Neural progenitor cell (in vitro differentiated cells): Measurements from ENCODE around the gene PATZ1. TPM values are rescaled to one million over a fixed set of nuclear protein-coding genes. Genes with fewer than 3 reads are reported as not detected.
"Not testable (repeated sequence)": the region's sequence is repeated elsewhere in the genome, so short reads cannot be mapped to it uniquely, and the experiment has no call there.

Experiments
- DNase-seq: peaks from one replicate; pipeline ENCODE4 v3.0.0-alpha.2; 2016; ENCODE audit warnings: low spot score
- H2AFZ ChIP-seq: fragments of 200-600 bp; sonication (generic); replicated peaks from 2 replicates; pipeline ENCODE4 v1.6.1; 2016; ENCODE audit warnings: antibody characterized with exemption
- H3F3A ChIP-seq: fragments of 200-600 bp; sonication (generic); 2 replicates; pipeline ENCODE4 v1.6.1; 2016; ENCODE audit warnings: antibody characterized with exemption, low read depth
- H3K27ac ChIP-seq: fragments of 200-600 bp; sonication (generic); 2 replicates; pipeline ENCODE4 v1.5.1; 2016; ENCODE audit warnings: mild to moderate bottlenecking
- H3K27me3 ChIP-seq: fragments of 200-600 bp; sonication (generic); 2 replicates; pipeline ENCODE4 v1.6.1; 2016; ENCODE audit warnings: mild to moderate bottlenecking, moderate library complexity
- H3K36me3 ChIP-seq: fragments of 200-600 bp; sonication (generic); 2 replicates; pipeline ENCODE4 v1.5.1; 2016
- H3K4me1 ChIP-seq: fragments of 200-600 bp; sonication (generic); 2 replicates; pipeline ENCODE4 v1.6.1; 2016; ENCODE audit warnings: mixed run types
- H3K4me2 ChIP-seq: fragments of 200-600 bp; sonication (generic); 2 replicates; pipeline ENCODE4 v1.6.1; 2016
- H3K4me3 ChIP-seq: fragments of 200-600 bp; sonication (generic); 2 replicates; pipeline ENCODE4 v1.5.1; 2016
- H3K79me2 ChIP-seq: fragments of 200-600 bp; sonication (generic); 2 replicates; pipeline ENCODE4 v1.6.1; 2016; ENCODE audit warnings: low read depth
- H3K9ac ChIP-seq: fragments of 200-600 bp; sonication (generic); 2 replicates; pipeline ENCODE4 v1.6.1; 2016
- H3K9me3 ChIP-seq: fragments of 200-600 bp; sonication (generic); 2 replicates; pipeline ENCODE4 v1.5.1; 2016; ENCODE audit warnings: low read depth
- H4K20me1 ChIP-seq: fragments of 200-600 bp; sonication (generic); 2 replicates; pipeline ENCODE4 v1.6.1; 2016; ENCODE audit warnings: low read depth
- H3K27ac Mint-ChIP-seq: 3 replicates; pipeline ENCODE4 v1.8.0; 2021; ENCODE audit warnings: mixed read lengths
- H3K27me3 Mint-ChIP-seq: 2 replicates; pipeline ENCODE4 v1.8.0; 2022; ENCODE audit warnings: low read depth, mild to moderate bottlenecking, inconsistent platforms, moderate library complexity, mixed read lengths; ENCODE audit not compliant: insufficient read depth
- H3K36me3 Mint-ChIP-seq: 3 replicates; pipeline ENCODE4 v1.8.0; 2021; ENCODE audit warnings: mixed read lengths
- H3K4me1 Mint-ChIP-seq: 3 replicates; pipeline ENCODE4 v1.8.0; 2021; ENCODE audit warnings: mixed read lengths
- H3K4me3 Mint-ChIP-seq: 3 replicates; pipeline ENCODE4 v1.8.0; 2021; ENCODE audit warnings: mild to moderate bottlenecking, moderate library complexity, mixed read lengths
- H3K9me3 Mint-ChIP-seq: 3 replicates; pipeline ENCODE4 v1.8.0; 2020; ENCODE audit warnings: mixed read lengths
- EZH2 ChIP-seq: fragments of 200-600 bp; sonication (generic); IDR thresholded peaks from 2 replicates; pipeline ENCODE4 v1.6.1; 2017; ENCODE audit warnings: antibody characterized with exemption, mild to moderate bottlenecking, moderate library complexity
- EZH2phosphoT487 ChIP-seq: fragments of 200-600 bp; sonication (generic); IDR thresholded peaks from 2 replicates; pipeline ENCODE4 v1.6.1; 2017; ENCODE audit warnings: antibody characterized with exemption
- total RNA-seq: library from RNA; depleted of rRNA; stranded (reverse); fragments of >200 nt; gene quantifications from 2 replicates; pipeline ENCODE4 v1.2.3, GENCODE V29; 2015; ENCODE audit warnings: low replicate concordance
- TF ChIP-seq, protein P1 (sequence below): fragments of 200-600 bp; sonication (generic); IDR thresholded peaks from 2 replicates; pipeline ENCODE4 v1.5.1; 2017; ENCODE audit warnings: antibody characterized with exemption, mild to moderate bottlenecking

The PATZ1 gene
- total RNA-seq, 1 donor from 2014 or later: 28.6 TPM

DNA sequence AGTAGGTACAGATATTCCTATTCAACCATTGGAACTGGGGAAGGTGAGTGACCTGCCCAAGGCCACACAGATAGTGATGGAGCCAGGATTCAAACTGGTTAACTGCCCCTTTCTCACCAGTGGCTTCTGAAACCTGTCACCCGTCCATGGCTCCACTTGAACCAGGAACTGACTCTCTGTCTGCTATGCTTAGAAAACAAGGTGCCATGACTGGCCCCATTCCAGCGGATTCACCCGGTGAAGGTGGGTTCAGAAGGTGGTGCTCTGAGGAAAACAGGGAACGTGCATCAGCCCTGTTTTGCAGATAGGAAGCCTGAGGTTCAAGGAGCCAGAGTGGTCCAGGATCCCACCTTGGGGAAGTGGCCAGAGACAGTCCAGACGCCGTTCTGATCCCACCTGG, 2.6 kb upstream of the PATZ1 start:
- Mint-ChIP-seq H3K27ac (no peak overlapping the region), H3K4me3 (peak overlapping the region; percentile 91), H3K36me3 (no peaks in the 10 kb centered on the region), H3K4me1 (peaks cover 37% of the 10 kb centered on the region), H3K9me3 (no peaks in the 10 kb centered on the region), H3K27me3 (peaks cover 6% of the 10 kb centered on the region)
- Histone ChIP-seq H3K27me3 (no peaks in the 10 kb centered on the region), H3K36me3 (no peaks in the 10 kb centered on the region), H2AFZ (no peak overlapping the region), H3K79me2 (peaks cover 42% of the 10 kb centered on the region), H3K4me2 (no peak overlapping the region), H3K27ac (no peak overlapping the region), H3K4me3 (no peak overlapping the region), H3K4me1 (peaks cover 15% of the 10 kb centered on the region), H4K20me1 (peaks cover 10% of the 10 kb centered on the region), H3F3A (peaks cover 42% of the 10 kb centered on the region), H3K9me3 (no peaks in the 10 kb centered on the region), H3K9ac (no peak overlapping the region)
- DNase-seq: no peak
- TF ChIP-seq EZH2 (no peak), EZH2phosphoT487 (no peak)
- TF ChIP-seq, protein P1, sequence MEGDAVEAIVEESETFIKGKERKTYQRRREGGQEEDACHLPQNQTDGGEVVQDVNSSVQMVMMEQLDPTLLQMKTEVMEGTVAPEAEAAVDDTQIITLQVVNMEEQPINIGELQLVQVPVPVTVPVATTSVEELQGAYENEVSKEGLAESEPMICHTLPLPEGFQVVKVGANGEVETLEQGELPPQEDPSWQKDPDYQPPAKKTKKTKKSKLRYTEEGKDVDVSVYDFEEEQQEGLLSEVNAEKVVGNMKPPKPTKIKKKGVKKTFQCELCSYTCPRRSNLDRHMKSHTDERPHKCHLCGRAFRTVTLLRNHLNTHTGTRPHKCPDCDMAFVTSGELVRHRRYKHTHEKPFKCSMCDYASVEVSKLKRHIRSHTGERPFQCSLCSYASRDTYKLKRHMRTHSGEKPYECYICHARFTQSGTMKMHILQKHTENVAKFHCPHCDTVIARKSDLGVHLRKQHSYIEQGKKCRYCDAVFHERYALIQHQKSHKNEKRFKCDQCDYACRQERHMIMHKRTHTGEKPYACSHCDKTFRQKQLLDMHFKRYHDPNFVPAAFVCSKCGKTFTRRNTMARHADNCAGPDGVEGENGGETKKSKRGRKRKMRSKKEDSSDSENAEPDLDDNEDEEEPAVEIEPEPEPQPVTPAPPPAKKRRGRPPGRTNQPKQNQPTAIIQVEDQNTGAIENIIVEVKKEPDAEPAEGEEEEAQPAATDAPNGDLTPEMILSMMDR: no peak

DNA sequence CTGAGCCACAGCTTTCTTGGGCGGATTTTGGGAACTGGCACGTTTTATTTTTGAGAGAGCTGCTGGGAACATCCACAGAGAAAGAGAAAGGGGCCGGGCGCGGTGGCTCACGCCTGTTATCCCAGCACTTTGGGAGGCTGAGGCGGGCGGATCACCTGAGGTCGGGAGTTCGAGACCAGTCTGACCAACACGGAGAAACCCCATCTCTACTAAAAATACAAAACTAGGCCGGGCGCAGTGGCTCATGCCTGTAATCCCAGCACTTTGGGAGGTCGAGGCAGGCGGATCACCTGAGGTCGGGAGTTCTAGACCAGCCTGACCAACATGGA, 1.8 kb upstream of the PATZ1 start:
- Histone ChIP-seq H3K4me1 (peaks cover 21% of the 10 kb centered on the region), H3K79me2 (peaks cover 49% of the 10 kb centered on the region), H3F3A (peaks cover 50% of the 10 kb centered on the region), H3K4me3 (peak overlapping the region; percentile 69), H3K4me2 (peak overlapping the region; percentile 88), H4K20me1 (peaks cover 10% of the 10 kb centered on the region)
- H3K9me3 ChIP-seq, H3K9ac ChIP-seq, H3K27ac ChIP-seq, H3K27me3 Mint-ChIP-seq, H3K36me3 Mint-ChIP-seq, H2AFZ ChIP-seq, H3K27me3 ChIP-seq, H3K36me3 ChIP-seq, DNase-seq, H3K9me3 Mint-ChIP-seq: not testable (repeated sequence)
- Mint-ChIP-seq H3K4me3 (peak overlapping the region; percentile 91), H3K4me1 (peaks cover 45% of the 10 kb centered on the region), H3K27ac (peak overlapping the region; percentile 88)

DNA sequence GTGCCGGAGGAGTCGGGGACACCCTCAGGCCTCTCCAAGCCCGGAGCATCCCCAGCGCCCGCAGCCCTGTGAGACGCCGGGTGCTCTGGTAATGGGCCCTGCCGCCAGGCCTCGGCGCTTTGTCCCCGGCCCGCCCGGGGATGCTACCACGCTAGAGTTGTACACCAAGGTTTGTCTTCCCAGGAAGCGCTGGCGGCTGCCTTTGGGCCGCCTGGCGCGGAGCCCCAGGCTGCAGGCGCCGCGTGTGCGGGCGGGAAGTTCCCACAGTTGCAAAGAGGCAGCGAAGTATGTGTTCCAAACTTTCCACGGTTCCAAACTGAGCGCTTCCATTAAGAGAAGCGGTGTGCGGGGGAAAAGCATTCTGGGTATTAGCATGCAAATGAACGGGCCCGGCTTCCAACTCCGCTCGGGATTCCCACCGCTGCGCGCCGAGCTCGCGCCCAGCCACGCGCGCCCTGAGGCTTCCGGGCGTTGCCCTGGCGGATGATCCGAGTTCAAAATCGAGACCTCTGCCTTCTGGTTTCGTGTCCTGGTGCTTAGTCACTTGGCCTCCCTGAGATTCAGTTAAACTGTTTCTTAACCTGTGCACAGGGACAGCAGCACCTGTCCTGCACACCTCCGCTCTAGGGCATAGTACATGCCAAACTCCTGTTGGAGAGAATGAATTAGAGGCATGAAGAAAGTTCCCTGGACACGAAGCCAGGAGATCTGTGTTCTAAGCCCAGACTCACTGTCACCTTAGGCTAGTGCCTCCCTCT, 1.3 kb upstream of the PATZ1 start:
- Histone ChIP-seq H3K4me2 (peak overlapping the region; percentile 88), H3K4me3 (peak overlapping the region; percentile 69), H3K9me3 (no peaks in the 10 kb centered on the region), H3F3A (peaks cover 55% of the 10 kb centered on the region), H2AFZ (peak overlapping the region; percentile 17), H3K27me3 (no peaks in the 10 kb centered on the region), H3K27ac (peak overlapping the region; percentile 94), H4K20me1 (peaks cover 10% of the 10 kb centered on the region), H3K79me2 (peaks cover 54% of the 10 kb centered on the region), H3K9ac (peak overlapping the region; percentile 69), H3K36me3 (no peaks in the 10 kb centered on the region), H3K4me1 (peaks cover 26% of the 10 kb centered on the region)
- Mint-ChIP-seq H3K27ac (peak overlapping the region; percentile 88), H3K36me3 (no peaks in the 10 kb centered on the region), H3K27me3 (peaks cover 8% of the 10 kb centered on the region), H3K4me1 (peaks cover 50% of the 10 kb centered on the region), H3K9me3 (no peaks in the 10 kb centered on the region), H3K4me3 (peak overlapping the region; percentile 91)
- DNase-seq: peak; percentile 80
- TF ChIP-seq, protein P1: no peak
- TF ChIP-seq EZH2phosphoT487 (no peak), EZH2 (no peak)

DNA sequence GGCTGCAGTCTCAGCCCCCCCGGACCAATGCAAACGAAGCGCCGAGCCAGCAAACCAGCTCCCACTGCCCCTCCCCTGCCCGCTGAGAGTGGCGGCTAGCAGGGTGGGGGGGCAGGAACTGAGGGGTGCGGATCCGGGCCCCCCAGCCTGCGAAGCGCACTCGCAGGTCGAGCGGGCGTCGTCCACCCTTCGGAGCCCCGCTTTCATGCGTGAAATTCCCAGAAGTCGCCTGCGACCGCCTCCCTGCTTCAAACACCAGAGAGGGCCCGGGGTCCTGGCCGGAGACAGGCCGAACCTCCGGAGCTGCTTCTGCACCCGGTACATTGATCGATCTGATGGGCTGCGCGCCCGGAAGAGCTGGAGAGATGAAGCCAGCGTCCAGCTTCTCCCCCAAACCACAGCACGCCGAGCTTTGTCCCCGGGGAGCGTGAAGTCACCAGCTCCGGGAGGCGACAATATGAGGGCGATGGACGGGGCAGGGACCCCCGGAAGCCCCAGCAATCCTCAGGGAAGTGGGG, 646 bp upstream of the PATZ1 start:
- peaks cover 57% of the 10 kb centered on the region for H3F3A ChIP-seq
- TF ChIP-seq EZH2 (no peak), EZH2phosphoT487 (no peak)
- TF ChIP-seq, protein P1: no peak
- peak overlapping the region; percentile 17 for H2AFZ ChIP-seq
- Mint-ChIP-seq H3K27me3 (peaks cover 8% of the 10 kb centered on the region), H3K9me3 (no peaks in the 10 kb centered on the region), H3K4me3 (peak overlapping the region; percentile 91), H3K27ac (no peak overlapping the region), H3K4me1 (peaks cover 57% of the 10 kb centered on the region), H3K36me3 (peaks cover 3% of the 10 kb centered on the region)
- no peaks in the 10 kb centered on the region for H3K36me3 ChIP-seq
- no peaks in the 10 kb centered on the region for H3K27me3 ChIP-seq
- peaks cover 61% of the 10 kb centered on the region for H3K79me2 ChIP-seq
- H4K20me1 ChIP-seq: peaks cover 16% of the 10 kb centered on the region
- H3K4me3 ChIP-seq: peak overlapping the region; percentile 69
- H3K27ac ChIP-seq: peak overlapping the region; percentile 94
- DNase-seq: peak; percentile 81
- H3K9me3 ChIP-seq: no peaks in the 10 kb centered on the region
- peaks cover 33% of the 10 kb centered on the region for H3K4me1 ChIP-seq
- H3K4me2 ChIP-seq: peak overlapping the region; percentile 88
- H3K9ac ChIP-seq: peak overlapping the region; percentile 69
